ENCODE results near the gene RRAS. TPM values are rescaled to one million over a fixed set of nuclear protein-coding genes. Genes with fewer than 3 reads are reported as not detected.

RRAS gene
- total and polyA plus RNA-seq, 10 donors = 30.9 to 106 (median 50.7) TPM

DNA sequence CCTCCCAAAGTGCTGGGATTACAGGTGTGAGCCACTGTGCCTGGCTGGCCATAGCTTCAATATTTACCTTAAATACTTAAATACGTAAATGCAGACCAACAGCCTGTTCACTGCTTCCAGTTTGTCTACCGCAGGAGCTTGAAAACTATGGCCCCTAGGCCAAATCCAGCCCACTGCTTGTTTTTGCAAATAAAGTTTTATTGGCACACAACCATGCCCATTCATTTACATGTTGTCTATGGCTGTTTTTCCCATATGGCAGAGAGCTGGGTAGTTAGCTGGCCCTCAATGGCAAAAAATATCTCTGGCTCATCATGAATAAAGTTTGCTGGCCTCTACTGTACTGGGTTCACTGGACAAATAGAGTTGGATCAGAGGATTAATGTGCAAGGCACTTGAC is 37.1 kb downstream of the RRAS start:
- TF ChIP-seq, protein P1, sequence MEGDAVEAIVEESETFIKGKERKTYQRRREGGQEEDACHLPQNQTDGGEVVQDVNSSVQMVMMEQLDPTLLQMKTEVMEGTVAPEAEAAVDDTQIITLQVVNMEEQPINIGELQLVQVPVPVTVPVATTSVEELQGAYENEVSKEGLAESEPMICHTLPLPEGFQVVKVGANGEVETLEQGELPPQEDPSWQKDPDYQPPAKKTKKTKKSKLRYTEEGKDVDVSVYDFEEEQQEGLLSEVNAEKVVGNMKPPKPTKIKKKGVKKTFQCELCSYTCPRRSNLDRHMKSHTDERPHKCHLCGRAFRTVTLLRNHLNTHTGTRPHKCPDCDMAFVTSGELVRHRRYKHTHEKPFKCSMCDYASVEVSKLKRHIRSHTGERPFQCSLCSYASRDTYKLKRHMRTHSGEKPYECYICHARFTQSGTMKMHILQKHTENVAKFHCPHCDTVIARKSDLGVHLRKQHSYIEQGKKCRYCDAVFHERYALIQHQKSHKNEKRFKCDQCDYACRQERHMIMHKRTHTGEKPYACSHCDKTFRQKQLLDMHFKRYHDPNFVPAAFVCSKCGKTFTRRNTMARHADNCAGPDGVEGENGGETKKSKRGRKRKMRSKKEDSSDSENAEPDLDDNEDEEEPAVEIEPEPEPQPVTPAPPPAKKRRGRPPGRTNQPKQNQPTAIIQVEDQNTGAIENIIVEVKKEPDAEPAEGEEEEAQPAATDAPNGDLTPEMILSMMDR (IDR thresholded peaks at IDR 0.05 in 8 of 11, conservative IDR thresholded peaks at IDR 0.05 in 3 of 11) = no peak
- TF ChIP-seq POLR2A (IDR thresholded peaks at IDR 0.05) (no peak), POLR2AphosphoS5 (IDR thresholded peaks at IDR 0.05) (no peak)
- H3K9me3 ChIP-seq = no peaks in the 10 kb centered on the region
- WGBS, 5 donors = 91 to 100% (median 98%) methylated on average over 2 of the region's 2 CpGs
- intact Hi-C loops (cut with DNase I; ENCODE audit: low total_unique reads) = no loop called here
- H3K4me1 ChIP-seq = peaks cover 0 to 18% (median 0%) of the 10 kb centered on the region in 6 donors
- H3K27me3 ChIP-seq (replicated peaks in 1 of 7) = no peaks in the 10 kb centered on the region
- H3K4me3 ChIP-seq = no peak overlapping the region
- no peak for DNase-seq
- H3K27ac ChIP-seq = no peak overlapping the region
- peaks cover 10 to 100% (median 89%) of the 10 kb centered on the region in 6 donors for H3K36me3 ChIP-seq

DNA sequence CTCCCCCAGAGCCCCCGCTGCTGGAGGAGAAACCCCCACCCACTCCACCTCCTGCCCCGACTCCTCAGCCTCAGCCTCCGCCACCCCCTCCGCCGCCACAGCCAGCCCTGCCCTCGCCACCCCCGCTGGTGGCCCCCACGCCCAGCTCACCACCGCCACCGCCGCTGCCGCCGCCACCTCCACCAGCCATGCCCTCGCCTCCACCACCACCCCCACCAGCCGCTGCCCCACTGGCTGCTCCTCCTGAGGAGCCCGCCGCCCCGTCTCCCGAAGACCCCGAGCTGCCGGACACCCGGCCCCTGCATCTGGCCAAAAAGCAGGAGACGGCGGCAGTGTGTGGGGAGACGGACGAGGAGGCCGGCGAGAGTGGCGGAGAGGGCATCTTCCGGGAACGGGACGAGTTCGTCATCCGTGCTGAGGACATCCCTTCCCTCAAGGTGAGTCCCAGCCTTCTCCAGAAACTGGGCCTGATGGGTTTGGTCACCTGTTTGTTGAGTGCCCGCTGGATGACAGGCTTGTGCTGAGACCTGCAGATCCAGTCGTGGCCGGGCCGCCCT is 38.4 kb downstream of the RRAS start:
- intact Hi-C loops (cut with DNase I; ENCODE audit: low total_unique reads) = no loop called here
- Histone ChIP-seq H3K36me3 (peaks cover 10 to 100% (median 94%) of the 10 kb centered on the region in 6 donors), H3K4me1 (peaks cover 0 to 18% (median 0%) of the 10 kb centered on the region in 6 donors), H3K4me3 (no peak overlapping the region), H3K27ac (no peak overlapping the region), H3K27me3 (replicated peaks in 1 of 7) (no peaks in the 10 kb centered on the region), H3K9me3 (no peaks in the 10 kb centered on the region)
- no peak for DNase-seq
- 93 to 98% (median 96%) methylated on average over 29 to 38 of the region's 38 CpGs for WGBS, 5 donors
- TF ChIP-seq, protein P1 (IDR thresholded peaks at IDR 0.05 in 8 of 11, conservative IDR thresholded peaks at IDR 0.05 in 3 of 11) = no peak
- peak in 1 of 3 donors; percentile 57 for TF ChIP-seq POLR2AphosphoS5 (IDR thresholded peaks at IDR 0.05)
- no peak for TF ChIP-seq POLR2A (IDR thresholded peaks at IDR 0.05)

DNA sequence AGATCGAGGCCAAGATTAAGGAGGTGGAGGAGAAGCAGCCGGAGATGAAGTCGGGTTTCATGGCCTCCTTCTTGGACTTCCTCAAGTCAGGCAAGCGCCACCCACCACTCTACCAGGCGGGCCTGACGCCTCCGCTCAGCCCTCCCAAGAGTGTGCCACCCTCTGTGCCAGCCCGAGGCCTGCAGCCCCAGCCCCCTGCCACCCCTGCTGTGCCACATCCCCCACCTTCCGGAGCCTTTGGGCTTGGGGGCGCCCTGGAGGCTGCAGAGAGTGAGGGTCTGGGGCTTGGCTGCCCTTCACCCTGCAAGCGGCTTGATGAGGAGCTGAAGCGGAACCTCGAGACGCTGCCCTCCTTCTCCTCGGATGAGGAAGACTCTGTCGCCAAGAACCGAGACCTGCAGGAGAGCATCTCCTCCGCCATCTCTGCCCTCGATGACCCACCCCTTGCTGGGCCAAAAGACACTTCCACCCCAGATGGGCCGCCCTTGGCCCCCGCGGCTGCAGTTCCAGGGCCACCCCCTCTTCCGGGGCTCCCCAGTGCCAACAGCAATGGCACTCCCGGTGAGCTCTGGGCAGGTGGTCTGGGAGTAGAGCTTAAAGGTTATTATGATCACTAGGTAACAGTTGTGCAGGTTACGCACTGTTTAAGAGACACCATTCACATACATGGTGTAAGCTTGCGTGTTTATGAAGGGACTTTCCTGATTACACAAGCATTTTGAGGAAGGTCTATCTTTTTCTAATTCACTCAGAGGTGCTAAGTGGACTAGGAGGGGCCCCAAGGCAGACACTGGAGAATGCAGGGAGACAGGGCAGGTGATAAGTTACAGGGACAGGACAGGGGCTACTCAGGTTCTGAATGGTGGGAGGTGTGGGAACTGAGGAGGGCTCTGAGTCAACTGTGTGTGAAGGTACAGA is 40.3 kb downstream of the RRAS start:
- DNase-seq = no peak
- Histone ChIP-seq H3K4me3 (no peak overlapping the region), H3K4me1 (peaks cover 0 to 22% (median 1%) of the 10 kb centered on the region in 6 donors), H3K9me3 (no peaks in the 10 kb centered on the region), H3K36me3 (peaks cover 12 to 100% (median 98%) of the 10 kb centered on the region in 6 donors), H3K27ac (no peak overlapping the region), H3K27me3 (replicated peaks in 1 of 7) (no peaks in the 10 kb centered on the region)
- WGBS, 5 donors = 91 to 93% (median 91%) methylated on average over 24 to 26 of the region's 26 CpGs
- intact Hi-C loops (cut with DNase I; ENCODE audit: low total_unique reads) = loop anchor here (10.0 kb wide), 1 partner anchor 65 kb away; the partner anchor contains the start of genes BCL2L12 and IRF3
- no peak for TF ChIP-seq POLR2A (IDR thresholded peaks at IDR 0.05)
- TF ChIP-seq, protein P1 (IDR thresholded peaks at IDR 0.05 in 8 of 11, conservative IDR thresholded peaks at IDR 0.05 in 3 of 11) = no peak
- peak in 2 of 3 donors; percentile 35 to 73 for TF ChIP-seq POLR2AphosphoS5 (IDR thresholded peaks at IDR 0.05)

DNA sequence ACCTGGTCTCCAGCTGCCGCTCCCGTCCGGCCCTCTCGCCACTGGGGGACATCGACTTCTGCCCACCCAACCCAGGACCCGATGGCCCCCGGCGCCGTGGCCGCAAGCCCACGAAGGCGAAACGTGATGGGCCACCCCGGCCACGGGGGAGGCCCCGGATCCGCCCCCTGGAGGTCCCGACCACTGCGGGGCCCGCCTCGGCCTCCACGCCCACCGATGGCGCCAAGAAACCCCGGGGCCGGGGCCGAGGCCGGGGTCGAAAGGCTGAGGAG is 42.3 kb downstream of the RRAS start:
- WGBS, 5 donors = 96 to 98% (median 97%) methylated on average over 29 of the region's 29 CpGs
- Histone ChIP-seq H3K27me3 (replicated peaks in 1 of 7) (no peaks in the 10 kb centered on the region), H3K27ac (no peak overlapping the region), H3K4me3 (no peak overlapping the region), H3K4me1 (peaks cover 13 to 34% (median 19%) of the 10 kb centered on the region in 6 donors), H3K9me3 (no peaks in the 10 kb centered on the region), H3K36me3 (peaks cover 9 to 92% (median 85%) of the 10 kb centered on the region in 6 donors)
- no peak for DNase-seq
- TF ChIP-seq, protein P1 (IDR thresholded peaks at IDR 0.05 in 8 of 11, conservative IDR thresholded peaks at IDR 0.05 in 3 of 11) = no peak
- peak in 1 of 3 donors; percentile 6 for TF ChIP-seq POLR2AphosphoS5 (IDR thresholded peaks at IDR 0.05)
- intact Hi-C loops (cut with DNase I; ENCODE audit: low total_unique reads) = loop anchor here (10.0 kb wide), 1 partner anchor 67 kb away; the partner anchor contains the start of genes BCL2L12 and IRF3
